Astrocyte (in vitro differentiated cells and primary cell): Measurements from ENCODE around the gene GAS6. TPM values are rescaled to one million over a fixed set of nuclear protein-coding genes. Genes with fewer than 3 reads are reported as not detected.

Experiments
- DNase-seq: peaks from one replicate; pipeline ENCODE4 v3.0.0-alpha.2; 2010; ENCODE audit warnings: low read depth
- FAIRE-seq: peaks from 2 replicates; lab custom pipeline; 2011; peaks lifted over from hg19 to GRCh38; lab: Jason Lieb, UNC
- H2AFZ ChIP-seq: 2 replicates; pipeline ENCODE4 v1.6.0; 2012; ENCODE audit warnings: low read depth, low read length, inconsistent platforms
- H3K27ac ChIP-seq: 2 replicates; pipeline ENCODE4 v1.5.1; 2011; ENCODE audit warnings: low read depth, low read length, inconsistent platforms
- H3K27me3 ChIP-seq: 2 replicates; pipeline ENCODE4 v1.6.0; 2011; ENCODE audit warnings: low read length, inconsistent platforms; ENCODE audit not compliant: insufficient read depth
- H3K36me3 ChIP-seq: 2 replicates; pipeline ENCODE4 v1.5.1; 2011; ENCODE audit warnings: low read length, inconsistent platforms; ENCODE audit not compliant: insufficient read depth
- H3K4me1 ChIP-seq: 2 replicates; pipeline ENCODE4 v1.5.1; 2011; ENCODE audit warnings: low read length, inconsistent platforms; ENCODE audit not compliant: insufficient read depth
- H3K4me2 ChIP-seq: 2 replicates; pipeline ENCODE4 v1.6.0; 2012; ENCODE audit warnings: low read length, inconsistent platforms
- H3K4me3 ChIP-seq: 2 replicates; pipeline ENCODE4 v1.5.1; 2011; ENCODE audit warnings: low read depth, mild to moderate bottlenecking, low read length, inconsistent platforms; ENCODE audit not compliant: insufficient read depth
- H3K79me2 ChIP-seq: 2 replicates; pipeline ENCODE4 v1.6.0; 2012; ENCODE audit warnings: mild to moderate bottlenecking, low read length, inconsistent platforms; ENCODE audit not compliant: insufficient read depth
- H3K9ac ChIP-seq: 2 replicates; pipeline ENCODE4 v1.6.0; 2012; ENCODE audit warnings: mild to moderate bottlenecking, low read length, inconsistent platforms
- H3K9me3 ChIP-seq: 2 replicates; pipeline ENCODE4 v1.5.1; 2012; ENCODE audit warnings: low read depth, mild to moderate bottlenecking, low read length, inconsistent platforms; ENCODE audit not compliant: insufficient read depth
- H4K20me1 ChIP-seq: 2 replicates; pipeline ENCODE4 v1.6.0; 2012; ENCODE audit warnings: low read length, inconsistent platforms; ENCODE audit not compliant: insufficient read depth
- H3K27ac Mint-ChIP-seq: one replicate; pipeline ENCODE4 v1.8.0; 2021; ENCODE audit warnings: mild to moderate bottlenecking, mixed read lengths; ENCODE audit not compliant: unreplicated experiment
- H3K27me3 Mint-ChIP-seq: one replicate; pipeline ENCODE4 v1.8.0; 2021; ENCODE audit warnings: low read depth, mixed read lengths; ENCODE audit not compliant: unreplicated experiment
- H3K36me3 Mint-ChIP-seq: one replicate; pipeline ENCODE4 v1.8.0; 2021; ENCODE audit warnings: low read depth, mixed read lengths; ENCODE audit not compliant: unreplicated experiment
- H3K4me1 Mint-ChIP-seq: one replicate; pipeline ENCODE4 v1.8.0; 2021; ENCODE audit warnings: low read depth, mixed read lengths; ENCODE audit not compliant: unreplicated experiment
- H3K4me3 Mint-ChIP-seq: one replicate; pipeline ENCODE4 v1.8.0; 2021; ENCODE audit warnings: mild to moderate bottlenecking, moderate library complexity, mixed read lengths; ENCODE audit not compliant: unreplicated experiment
- H3K9me3 Mint-ChIP-seq: one replicate; pipeline ENCODE4 v1.8.0; 2021; ENCODE audit warnings: mild to moderate bottlenecking, mixed read lengths; ENCODE audit not compliant: unreplicated experiment
- EZH2 ChIP-seq: IDR thresholded peaks from 2 replicates; pipeline ENCODE4 v1.6.1; 2012; ENCODE audit warnings: mild to moderate bottlenecking, low read length, inconsistent platforms; ENCODE audit not compliant: insufficient read depth
- total RNA-seq: library from RNA; stranded (reverse); gene quantifications from 2 replicates; pipeline ENCODE4 v1.2.1, GENCODE V29; 2021
- TF ChIP-seq, protein P1 (sequence below): IDR thresholded peaks from 2 replicates; pipeline ENCODE4 v1.5.1; 2011; ENCODE audit warnings: low read depth, mild to moderate bottlenecking, inconsistent platforms, low read length, moderate library complexity; ENCODE audit not compliant: insufficient read depth

The GAS6 gene
- total RNA-seq, 1 donor from 2014 or later: 287 TPM

DNA sequence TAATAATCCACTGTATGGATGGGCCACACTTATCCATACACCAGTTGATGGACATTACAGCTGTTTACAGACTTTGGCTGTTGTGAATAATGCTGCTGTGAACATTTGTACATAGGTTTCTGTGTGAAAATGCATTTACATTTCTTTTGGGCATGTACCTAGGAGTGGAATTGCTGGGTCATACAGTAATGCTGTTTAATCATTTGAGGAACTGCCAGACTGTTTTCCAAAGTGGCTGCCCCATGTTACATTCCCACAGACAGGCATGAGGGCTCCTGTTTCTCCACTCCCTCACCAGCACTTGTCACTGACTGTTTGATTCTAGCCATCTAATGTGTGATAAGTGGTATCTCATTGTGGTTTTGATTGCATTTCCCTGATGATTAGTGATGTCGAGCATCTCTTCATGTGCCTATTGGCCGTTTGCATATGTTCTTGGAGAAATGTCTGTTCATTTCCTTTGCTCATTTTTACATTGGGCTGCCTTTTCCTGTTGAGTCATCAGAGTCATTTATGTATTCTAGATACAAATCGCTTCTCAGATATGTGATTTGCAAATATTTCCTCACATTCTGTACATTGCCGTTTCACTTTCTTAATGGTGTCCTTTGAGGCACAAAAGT is 92.1 kb downstream of the GAS6 start:
- H3K27ac Mint-ChIP-seq: no peak overlapping the region

DNA sequence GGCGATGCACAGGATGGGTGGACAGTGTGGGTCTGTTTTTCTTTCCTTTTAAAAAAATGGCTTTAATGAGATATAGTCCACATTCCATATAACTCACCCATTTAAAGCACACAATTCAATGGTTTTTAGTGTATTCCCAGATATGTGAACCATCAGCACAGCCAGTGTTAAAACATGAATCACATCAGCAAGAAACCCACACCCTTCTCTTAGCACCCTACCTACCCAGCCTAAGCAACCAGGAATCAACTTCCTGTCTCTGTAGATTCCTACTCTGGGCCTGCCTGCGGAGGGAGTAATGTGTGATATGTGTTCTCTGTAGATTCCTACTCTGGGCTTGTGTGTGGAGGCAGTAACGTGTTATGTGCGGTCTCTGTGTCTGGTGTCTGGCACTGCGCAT is 92.9 kb downstream of the GAS6 start:
- Histone ChIP-seq H3K4me1 (no peaks in the 10 kb centered on the region), H3K27me3 (no peaks in the 10 kb centered on the region), H2AFZ (no peak overlapping the region), H3K79me2 (no peaks in the 10 kb centered on the region), H3K36me3 (no peaks in the 10 kb centered on the region), H3K4me3 (no peak overlapping the region), H3K27ac (no peak overlapping the region), H4K20me1 (no peaks in the 10 kb centered on the region), H3K9ac (no peak overlapping the region), H3K9me3 (peaks cover 9% of the 10 kb centered on the region), H3K4me2 (no peak overlapping the region)
- Mint-ChIP-seq H3K27me3 (peaks cover 26% of the 10 kb centered on the region), H3K36me3 (peaks cover 15% of the 10 kb centered on the region), H3K4me1 (peaks cover 3% of the 10 kb centered on the region), H3K9me3 (peaks cover 13% of the 10 kb centered on the region), H3K27ac (no peak overlapping the region), H3K4me3 (no peak overlapping the region)
- no peak for TF ChIP-seq EZH2
- TF ChIP-seq, protein P1, sequence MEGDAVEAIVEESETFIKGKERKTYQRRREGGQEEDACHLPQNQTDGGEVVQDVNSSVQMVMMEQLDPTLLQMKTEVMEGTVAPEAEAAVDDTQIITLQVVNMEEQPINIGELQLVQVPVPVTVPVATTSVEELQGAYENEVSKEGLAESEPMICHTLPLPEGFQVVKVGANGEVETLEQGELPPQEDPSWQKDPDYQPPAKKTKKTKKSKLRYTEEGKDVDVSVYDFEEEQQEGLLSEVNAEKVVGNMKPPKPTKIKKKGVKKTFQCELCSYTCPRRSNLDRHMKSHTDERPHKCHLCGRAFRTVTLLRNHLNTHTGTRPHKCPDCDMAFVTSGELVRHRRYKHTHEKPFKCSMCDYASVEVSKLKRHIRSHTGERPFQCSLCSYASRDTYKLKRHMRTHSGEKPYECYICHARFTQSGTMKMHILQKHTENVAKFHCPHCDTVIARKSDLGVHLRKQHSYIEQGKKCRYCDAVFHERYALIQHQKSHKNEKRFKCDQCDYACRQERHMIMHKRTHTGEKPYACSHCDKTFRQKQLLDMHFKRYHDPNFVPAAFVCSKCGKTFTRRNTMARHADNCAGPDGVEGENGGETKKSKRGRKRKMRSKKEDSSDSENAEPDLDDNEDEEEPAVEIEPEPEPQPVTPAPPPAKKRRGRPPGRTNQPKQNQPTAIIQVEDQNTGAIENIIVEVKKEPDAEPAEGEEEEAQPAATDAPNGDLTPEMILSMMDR: no peak
- DNase-seq (no peak), FAIRE-seq (no peak)

More for the DNA sequence above, 92.1 kb downstream of the GAS6 start:
- Histone ChIP-seq H3K27me3 (no peaks in the 10 kb centered on the region), H3K36me3 (no peaks in the 10 kb centered on the region), H4K20me1 (no peaks in the 10 kb centered on the region), H3K27ac (no peak overlapping the region), H2AFZ (no peak overlapping the region), H3K4me2 (no peak overlapping the region), H3K4me1 (no peaks in the 10 kb centered on the region), H3K9me3 (peaks cover 9% of the 10 kb centered on the region), H3K9ac (no peak overlapping the region), H3K79me2 (no peaks in the 10 kb centered on the region), H3K4me3 (no peak overlapping the region)
- H3K36me3 Mint-ChIP-seq: peaks cover 15% of the 10 kb centered on the region
- H3K4me1 Mint-ChIP-seq: peaks cover 3% of the 10 kb centered on the region
- no peak overlapping the region for H3K4me3 Mint-ChIP-seq
- no peak for DNase-seq
- peaks cover 25% of the 10 kb centered on the region for H3K27me3 Mint-ChIP-seq
- no peak for FAIRE-seq
- no peak for TF ChIP-seq EZH2
- TF ChIP-seq, protein P1: no peak
- peaks cover 13% of the 10 kb centered on the region for H3K9me3 Mint-ChIP-seq

Other genes starting within 250 kb of the GAS6 start
- gene ATP4B, start 205.9 kb downstream of the GAS6 start, total RNA-seq: not detected in 2 replicates
- gene GRK1, start 196.9 kb downstream of the GAS6 start, total RNA-seq: not detected in 2 replicates
- gene TMEM255B, start 104.8 kb downstream of the GAS6 start, total RNA-seq: 7.1 and 8.4 TPM in 2 replicates
- gene C13orf46, start 110.0 kb upstream of the GAS6 start, total RNA-seq: 3.0 and 5.0 TPM in 2 replicates